NCI-H2227 (cell line): ENCODE results near the gene AKR1A1.
"Not testable (repeated sequence)": the region's sequence is repeated elsewhere in the genome, so short reads cannot be mapped to it uniquely, and the experiment has no call there.

Source experiments
- DNase-seq: peaks from one replicate; lab custom pipeline; 2025; ENCODE audit not compliant: unreplicated experiment; lab: John Stamatoyannopoulos, UW

AKR1A1 gene

DNA sequence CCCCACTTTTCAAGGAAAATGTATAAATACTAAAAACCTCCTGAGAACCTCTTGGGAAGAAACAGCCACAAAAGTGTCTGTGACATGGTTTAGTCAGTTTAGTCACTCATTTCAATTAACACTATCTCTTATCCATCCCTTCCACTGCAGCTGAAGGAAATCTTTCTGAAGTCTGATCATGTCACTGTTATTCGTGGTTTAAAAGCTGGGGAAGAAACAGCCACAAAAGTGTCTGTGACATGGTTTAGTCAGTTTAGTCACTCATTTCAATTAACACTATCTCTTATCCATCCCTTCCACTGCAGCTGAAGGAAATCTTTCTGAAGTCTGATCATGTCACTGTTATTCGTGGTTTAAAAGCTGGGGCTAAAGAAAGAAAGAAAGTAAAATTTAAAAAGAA lies 27.1 kb upstream of the AKR1A1 start:
- DNase-seq, result not testable (repeated sequence)

DNA sequence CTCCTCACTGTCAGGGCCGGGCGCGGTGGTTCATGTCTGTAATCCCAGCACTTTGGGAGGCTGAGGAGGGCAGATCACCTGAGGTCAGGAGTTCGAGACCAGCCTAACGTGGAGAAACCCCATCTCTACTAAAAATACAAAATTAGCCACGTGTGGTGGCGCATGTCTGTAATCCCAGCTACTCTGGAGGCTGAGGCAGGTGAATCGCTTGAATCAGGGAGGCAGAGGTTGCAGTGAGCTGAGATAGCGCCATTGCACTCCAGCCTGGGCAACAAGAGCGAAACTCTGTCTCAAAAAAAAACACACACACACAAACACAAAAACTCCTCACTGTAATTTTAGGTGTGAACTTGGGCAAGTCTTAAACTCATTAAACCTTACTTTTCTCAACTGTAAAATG lies 26.7 kb upstream of the AKR1A1 start:
- not testable (repeated sequence) for DNase-seq

DNA sequence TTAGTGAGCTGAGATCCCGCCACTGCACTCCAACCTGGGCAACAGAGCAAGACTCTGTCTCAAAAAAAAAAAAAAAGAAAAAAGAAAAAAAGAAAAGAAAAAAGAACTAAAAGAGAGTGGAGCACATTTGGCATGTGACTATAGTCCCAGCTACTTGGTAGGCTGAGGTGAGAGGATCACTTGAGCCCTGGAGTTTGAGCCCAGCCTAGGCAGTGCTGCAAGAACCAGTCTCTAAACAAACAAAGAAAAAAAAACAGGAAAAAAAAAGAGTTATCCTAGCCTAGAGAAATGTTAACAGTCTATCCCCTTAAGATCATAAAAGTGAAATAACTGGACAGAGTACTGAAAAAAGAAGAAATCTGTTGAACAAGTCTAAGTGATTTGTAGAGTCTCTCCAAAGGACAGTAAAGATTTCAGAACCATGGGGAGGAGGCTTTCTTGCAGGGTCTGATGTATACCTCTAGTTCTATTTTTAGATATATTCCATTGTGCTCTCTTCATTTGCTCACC lies 24.4 kb upstream of the AKR1A1 start:
- no peak for DNase-seq

DNA sequence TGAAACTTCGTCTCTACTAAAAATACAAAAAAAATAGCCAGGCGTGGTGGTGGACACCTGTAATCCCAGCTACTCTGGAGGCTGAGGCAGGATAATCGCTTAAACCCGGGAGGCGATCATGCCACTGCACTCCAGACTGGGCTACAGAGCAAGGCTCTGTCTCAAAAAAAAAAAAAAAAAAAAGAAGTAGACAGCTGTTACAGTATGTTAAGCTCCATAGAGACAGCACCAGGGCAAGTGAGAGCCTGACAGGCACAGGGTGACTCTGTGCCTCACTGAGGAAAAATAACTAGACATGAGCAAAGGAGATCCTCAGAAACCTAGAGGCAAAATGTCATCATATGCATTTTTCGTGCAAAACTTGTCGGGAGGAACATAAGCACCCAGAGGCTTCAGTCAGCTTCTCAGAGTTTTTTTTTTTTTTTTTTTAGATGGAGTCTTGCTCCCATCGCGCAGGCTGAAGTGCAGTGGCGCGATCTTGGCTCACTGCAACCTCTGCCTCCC lies 19.9 kb upstream of the AKR1A1 start:
- DNase-seq, result no peak

DNA sequence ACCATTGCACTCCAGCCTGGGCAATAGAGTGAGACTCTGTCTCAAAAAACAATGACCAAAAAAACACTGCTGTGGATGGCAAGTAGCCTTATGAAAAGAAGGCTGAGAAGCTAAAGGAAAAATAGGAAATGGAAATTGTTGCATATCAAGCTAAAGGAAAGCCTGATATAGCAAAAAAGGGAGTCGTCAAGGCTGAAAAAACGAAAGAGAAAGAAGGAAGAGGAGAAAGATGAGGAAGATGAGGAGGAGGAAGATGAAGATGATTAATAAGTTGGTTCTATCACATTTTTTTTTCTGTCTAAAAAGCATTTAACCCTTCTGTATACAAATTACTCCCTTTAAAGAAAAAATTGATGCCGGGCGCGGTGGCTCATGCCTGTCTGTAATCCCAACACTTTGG lies 18.8 kb upstream of the AKR1A1 start:
- no peak for DNase-seq

DNA sequence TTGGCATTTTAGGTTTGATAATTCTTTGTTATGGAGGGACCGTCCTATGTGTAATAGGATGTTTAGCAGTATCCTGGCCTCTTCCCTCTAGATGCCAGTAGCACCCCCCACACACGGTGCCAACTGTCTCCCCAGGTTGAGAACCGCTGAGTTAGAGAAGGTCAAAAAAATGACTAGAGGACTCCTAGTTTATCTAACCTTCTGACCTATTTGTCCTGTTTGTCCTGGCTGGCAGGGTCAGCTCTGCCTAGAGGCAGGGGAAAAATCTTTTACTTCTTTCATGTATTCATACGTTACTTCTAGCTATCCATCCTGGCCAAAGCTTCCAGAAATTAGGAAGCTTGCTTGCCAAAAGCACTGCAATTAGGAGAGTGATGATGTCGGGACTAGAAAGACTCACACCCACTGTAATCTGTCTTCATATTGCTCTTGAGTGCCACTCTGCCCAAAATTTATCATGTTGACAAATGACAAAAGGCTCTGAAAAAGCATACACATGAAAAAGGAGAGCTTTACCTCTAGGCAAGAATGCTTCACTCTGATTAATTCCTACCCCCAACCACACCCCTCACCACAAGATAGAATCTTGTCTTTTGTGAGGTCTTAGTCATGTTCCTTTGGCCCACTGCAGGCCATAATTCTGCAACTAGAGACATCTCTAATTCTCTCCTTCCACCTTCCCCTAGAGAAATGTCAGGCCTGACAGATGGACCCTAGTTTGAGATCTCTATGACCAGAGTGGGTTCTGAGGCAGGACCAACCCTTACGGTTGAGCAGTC lies 14.4 kb upstream of the AKR1A1 start:
- DNase-seq, result no peak

DNA sequence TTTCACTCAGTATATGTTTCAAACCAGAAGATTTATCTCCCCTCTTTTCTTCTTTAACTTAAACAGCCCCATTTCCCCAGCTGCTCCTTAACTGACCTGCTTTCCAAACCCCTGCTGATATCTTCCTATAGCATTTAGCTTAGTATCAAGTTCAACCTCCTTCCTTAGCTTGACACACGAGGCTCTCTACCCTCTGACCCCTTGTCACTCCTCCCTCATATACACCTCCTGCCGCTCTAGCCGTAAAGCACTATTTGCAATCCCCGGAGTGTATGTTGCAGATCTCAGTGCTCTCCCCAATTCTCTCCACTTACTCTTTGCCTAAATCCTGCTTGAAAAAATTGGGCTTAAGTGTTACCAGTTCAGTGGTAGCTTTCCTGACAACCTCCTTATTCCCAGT lies 13.7 kb upstream of the AKR1A1 start:
- no peak for DNase-seq

DNA sequence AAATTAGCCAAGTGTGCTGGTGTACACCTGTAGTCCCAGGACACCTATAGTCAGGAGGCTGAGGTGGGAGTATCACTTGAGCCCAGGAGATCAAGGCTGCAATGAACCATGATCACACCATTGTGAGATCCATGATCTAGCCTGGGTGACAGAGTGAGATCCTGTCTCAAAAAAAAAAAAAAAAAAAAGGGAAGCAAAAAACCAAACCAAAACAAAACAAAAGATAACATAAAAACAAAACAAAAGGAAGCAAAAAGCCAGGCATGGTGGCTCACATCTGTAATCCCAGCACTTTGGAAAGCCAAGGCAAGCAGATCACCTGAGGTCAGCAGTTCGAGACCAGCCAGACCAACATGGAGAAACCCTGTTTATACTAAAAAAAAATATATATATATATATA lies 9.4 kb upstream of the AKR1A1 start:
- no peak for DNase-seq

DNA sequence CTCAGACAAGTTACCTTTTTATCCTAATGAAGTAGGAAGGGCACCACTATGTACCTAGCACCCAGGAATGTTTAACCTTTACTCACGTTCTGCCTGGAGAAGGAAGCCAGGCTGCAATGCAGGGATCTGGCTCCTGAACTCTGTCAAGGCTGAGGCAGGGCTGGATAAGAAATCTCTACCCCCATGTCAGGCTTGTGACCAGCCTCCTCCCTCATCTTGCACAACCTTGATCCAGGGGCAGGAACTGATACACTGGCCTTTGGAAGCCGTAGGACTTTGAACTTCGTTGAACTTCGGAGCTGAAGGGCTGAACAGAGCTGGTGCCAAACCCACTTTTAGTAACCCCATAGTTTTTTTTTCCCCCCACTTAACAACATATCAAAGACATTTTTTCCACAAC lies 8.0 kb upstream of the AKR1A1 start:
- DNase-seq, result no peak

DNA sequence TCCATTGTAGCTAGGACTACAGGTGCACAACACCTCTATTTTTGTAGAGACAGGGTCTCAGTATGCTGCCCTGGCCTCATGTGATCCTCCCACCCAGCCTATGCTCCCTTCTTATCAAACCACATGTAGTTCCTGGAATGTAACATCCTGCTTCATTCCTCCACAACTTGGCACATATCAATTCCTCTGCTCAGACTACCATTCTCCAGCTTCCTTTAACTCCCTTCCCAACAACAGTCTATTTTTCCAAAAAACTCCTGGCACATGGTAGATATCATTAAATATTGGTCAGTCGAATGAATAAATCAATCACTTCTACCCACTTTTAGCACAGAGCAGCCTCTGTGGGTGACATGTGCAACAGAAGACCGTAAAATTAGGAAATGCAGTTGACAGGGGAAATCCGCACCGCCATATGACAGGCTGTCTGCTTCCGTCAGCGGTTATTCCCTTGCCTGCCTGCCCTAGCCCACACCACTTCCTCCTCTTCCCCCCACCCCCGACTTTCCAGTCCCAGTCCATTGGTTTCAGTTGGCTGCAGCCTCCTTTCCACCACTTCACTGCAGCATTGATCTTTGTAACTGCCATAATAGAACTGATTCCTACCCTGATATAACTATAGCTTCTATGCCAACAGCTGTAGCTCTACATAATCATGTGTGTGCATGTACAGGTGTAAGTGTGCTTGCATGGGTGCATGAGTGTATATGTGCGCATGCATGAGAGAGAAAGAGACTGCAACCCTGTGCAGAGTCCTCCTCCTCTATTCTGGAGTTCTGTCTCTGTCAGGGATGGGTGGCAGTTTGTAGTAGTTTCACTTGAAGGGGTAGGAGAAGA lies 6.8 kb upstream of the AKR1A1 start:
- DNase-seq, result no peak

DNA sequence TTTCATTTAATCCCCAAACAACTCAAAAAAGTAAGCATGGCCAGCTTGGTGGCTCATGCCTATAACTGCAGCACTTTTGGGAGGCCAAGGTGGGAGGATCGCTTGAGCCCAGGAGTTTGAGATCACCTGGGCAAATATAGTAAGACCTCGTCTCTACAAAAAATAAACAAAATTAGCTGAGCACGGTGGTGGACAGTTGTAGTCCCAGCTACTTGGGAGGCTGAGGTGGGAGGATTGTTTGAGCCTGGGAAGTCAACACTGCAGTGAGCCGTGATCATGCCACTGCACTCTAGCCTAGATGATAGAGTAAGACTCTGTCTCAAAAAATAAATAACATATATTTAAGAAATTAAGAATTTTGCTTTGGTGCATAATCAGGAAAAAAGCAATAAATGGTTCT lies 6.1 kb upstream of the AKR1A1 start:
- DNase-seq, result no peak

DNA sequence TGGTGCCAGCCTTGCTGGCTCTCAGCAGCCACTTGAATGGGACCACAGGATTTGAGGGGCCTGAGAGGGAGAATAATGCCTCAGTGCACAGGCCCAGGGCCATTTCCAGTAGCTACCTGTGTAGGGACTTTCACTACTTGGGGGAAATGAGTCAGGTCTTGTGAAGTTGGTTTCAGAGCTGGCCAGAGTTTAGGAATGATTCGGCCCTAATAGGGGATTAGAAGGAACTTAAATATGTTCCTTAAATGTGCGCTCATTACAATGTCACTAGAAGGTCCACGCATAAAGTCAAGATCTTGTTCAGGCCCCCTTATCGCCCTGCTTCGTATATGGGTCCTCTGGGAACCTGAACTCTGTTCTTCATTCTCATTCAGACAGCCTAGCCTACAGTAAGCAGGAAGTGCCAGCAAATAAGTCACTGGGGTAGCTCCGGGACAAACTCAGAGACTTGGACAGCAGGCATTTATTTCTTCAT lies 5.6 kb upstream of the AKR1A1 start:
- no peak for DNase-seq

DNA sequence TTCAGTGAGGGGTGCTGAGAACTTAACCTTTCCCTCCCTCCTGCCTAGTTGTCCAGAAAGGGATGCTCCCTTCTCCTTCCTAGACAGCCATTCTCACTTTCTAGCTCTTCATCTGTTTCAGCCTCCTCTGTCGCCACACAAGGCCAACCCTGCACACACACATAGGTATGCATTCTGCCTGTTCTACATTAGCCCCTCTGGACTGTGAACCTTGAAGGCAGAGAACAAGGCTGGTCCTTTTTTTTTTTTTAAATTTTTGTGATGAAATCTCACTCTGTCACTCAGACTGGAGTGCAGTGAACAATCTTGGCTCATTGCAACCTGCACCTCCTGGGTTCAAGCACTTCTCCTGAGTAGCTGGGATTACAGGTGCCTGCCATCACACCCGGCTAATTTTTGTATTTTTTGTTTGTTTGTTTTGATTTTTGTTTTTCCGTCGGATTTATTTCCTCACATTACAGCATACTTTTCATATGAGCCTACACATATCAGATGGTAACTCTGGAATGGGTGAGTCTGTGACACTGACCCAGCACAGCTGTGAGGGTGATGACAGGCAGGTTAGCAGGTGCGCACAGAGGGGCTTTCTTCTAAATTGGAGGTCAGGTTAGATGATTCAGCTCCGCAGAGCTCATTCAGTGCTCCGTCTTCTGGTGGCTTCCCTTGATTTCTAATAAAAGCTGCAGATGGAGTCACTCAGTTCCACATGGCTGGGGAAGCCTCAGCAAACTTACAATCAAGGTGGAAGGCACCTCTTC lies 4.9 kb upstream of the AKR1A1 start:
- no peak for DNase-seq

DNA sequence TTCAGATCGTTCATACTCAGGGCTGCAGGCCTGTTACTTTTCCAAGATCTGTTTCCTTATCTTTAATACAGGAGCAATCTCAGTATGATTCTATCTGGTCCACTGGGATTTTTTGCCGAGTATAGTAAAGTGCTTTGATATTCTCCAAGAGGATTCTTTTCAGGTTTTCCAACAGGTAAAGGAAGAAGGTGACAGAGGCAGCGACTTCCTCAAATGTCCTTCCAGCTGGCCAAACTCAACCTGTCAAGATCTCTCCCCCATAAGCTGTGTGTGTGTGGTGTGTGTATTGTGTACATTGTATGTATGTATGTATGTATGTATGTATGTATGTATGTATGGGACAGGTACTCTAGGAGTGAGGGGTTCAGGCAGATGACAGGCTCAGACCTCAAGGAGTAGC lies 1.1 kb downstream of the AKR1A1 start:
- no peak for DNase-seq

DNA sequence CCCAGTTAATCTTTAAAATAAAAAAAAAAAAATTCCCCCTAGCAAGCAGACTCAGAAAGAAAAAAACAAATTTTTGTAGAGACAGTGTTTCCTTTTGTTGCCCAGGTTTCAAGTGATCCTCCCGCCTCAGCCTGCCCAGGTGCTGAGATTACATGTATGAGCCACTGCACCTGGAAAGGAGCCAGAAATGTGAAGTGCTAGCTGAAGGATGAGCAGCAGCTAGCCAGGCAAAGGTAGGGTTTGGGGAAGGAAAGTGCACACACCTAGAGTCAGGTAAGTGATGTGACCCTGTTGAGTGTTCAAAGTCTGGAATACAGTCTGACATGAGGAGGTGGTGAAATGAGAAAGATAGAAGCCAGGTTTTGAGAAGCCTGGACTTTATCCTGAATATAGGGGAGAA lies 1.7 kb downstream of the AKR1A1 start:
- DNase-seq, result peak; percentile 10

DNA sequence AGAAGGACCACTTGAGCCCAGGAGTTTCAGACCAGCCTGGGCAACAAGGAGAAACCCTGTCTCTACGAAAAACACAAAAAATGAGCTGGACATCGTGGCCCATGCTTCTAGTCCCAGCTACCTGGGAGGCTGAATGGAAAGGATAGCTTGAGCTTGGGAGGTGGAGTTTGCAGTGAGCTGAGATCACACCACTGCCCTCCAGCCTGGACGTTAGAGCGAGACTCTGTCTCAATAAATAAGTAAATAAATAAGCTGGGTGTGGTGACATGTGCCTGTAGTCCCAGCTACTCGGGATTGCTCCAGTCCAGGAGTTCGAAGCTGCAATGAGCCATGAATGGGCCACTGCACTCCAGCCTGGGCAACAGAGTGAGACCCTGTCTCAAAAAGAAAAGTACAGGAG lies 3.6 kb downstream of the AKR1A1 start:
- no peak for DNase-seq

DNA sequence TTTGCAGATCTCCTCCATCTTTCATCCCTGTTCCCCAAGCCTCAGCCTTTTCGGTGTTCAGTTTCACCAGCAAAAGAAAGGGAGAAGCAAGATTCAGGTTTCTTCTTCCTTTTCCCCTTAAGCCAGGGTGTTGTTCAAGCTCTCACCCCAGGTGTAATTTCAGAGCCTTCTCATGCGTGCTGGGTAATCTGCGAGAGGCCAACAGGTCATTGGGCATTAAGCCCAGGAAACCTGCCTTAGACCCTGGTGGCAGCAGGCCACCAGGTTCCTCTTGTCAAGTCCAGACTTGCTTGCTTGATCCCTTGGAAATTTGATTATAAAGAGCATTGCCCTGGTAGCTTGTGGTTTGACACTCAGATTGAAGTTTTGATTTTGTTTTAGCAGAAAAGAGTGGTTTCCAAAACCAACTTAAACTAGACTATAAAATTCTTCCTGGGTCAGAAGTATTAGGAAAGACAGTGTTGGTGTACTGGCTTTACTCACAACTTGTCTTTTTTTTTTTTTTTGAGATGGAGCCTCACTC lies 6.9 kb downstream of the AKR1A1 start:
- peak; percentile 10 for DNase-seq

DNA sequence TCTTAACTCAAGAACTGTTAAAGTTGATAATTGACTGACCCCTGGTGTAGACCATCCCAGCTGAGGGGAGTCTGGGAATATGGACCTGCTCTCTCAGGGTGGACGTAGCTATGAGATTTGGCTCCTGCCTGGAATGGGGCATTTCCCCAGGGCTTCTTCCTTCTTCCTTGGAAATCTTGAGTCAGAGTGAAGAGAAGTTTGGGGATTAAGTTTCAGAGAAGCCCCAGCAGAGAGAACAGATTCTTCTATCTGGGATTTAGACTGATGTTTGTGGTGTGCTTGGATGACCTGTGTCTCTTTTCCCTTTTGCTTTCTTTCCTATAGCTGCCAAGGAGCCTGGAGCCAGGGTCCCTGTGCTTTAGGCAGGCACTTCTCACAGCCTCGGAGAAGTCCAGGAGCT lies 13.2 kb downstream of the AKR1A1 start:
- no peak for DNase-seq

DNA sequence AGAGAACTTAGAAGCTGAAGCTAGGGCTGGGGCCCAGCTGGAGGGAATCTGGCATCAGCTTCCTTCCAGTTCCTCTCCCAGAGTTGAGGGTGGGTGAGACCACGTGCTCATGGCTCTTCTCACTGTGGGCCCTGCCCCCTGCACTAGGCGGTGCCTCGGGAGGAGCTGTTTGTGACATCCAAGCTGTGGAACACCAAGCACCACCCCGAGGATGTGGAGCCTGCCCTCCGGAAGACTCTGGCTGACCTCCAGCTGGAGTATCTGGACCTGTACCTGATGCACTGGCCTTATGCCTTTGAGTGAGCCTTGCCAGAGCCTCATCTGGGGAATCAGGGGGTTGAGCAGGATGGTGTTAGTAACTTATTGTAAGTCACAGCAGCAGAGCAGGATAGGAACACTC lies 16.1 kb downstream of the AKR1A1 start:
- no peak for DNase-seq

DNA sequence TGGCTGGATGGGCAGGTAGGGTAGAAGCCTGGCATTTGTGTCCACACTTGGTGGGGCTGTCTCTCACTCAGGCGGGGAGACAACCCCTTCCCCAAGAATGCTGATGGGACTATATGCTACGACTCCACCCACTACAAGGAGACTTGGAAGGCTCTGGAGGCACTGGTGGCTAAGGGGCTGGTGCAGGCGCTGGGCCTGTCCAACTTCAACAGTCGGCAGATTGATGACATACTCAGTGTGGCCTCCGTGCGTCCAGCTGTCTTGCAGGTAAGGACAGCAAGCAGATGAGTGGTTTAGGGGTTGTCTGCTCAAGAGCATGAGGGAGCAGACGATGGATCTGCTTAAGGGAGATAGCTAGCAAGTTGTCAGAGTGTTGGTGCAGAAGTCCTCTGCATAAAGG lies 17.3 kb downstream of the AKR1A1 start:
- no peak for DNase-seq

DNA sequence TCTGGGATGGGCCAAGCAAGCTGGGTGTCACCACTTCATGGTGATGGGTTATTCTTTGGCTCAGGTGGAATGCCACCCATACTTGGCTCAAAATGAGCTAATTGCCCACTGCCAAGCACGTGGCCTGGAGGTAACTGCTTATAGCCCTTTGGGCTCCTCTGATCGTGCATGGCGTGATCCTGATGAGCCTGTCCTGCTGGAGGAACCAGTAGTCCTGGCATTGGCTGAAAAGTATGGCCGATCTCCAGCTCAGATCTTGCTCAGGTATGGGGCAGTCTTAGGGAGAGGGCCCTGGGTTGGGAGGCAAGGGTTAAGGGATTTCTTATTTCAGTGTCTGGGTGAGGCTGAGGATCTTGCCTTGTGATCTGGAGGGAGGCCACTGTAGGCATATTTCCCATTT lies 17.8 kb downstream of the AKR1A1 start:
- DNase-seq, result no peak
